M059J (cell line): ENCODE results near the gene C1QTNF4. TPM values are rescaled to one million over a fixed set of nuclear protein-coding genes. Genes with fewer than 3 reads are reported as not detected.
"Not testable (repeated sequence)": the region's sequence is repeated elsewhere in the genome, so short reads cannot be mapped to it uniquely, and the experiment has no call there.

ENCODE experiments used
- DNase-seq: peaks from one replicate; pipeline ENCODE4 v3.0.0-alpha.2; 2012; ENCODE audit warnings: low read depth
- total RNA-seq: library from RNA; depleted of rRNA; stranded (reverse); fragments of >200 nt; shearing (Covaris generic); gene quantifications from 2 replicates; pipeline ENCODE4 v1.2.3, GENCODE V29; 2014; rRNA removed

Gene C1QTNF4
- total RNA-seq: 0.10 TPM in 1 of 2 replicates, not detected in the other

- no peak for DNase-seq
These were observed at the start of gene C1QTNF4 for GRCh38 chr11:47593934-47594855. C1QTNF4 (minus strand) TSS chr11:47594411; CDS start chr11:47590810, 3,601 bp downstream.

- peak; percentile 97 for DNase-seq
These were observed 48.1 kb upstream of the C1QTNF4 start, which contains the start of gene MTCH2 for GRCh38 chr11:47642099-47642855. MTCH2 (minus strand) TSS chr11:47642559; CDS start chr11:47642465, 94 bp downstream.

- peak; percentile 4 for DNase-seq
These were observed 47.4 kb upstream of the C1QTNF4 start for GRCh38 chr11:47641600-47642098.

GRCh38 chr11:47640506-47640905, 46.3 kb upstream of the C1QTNF4 start:
- DNase-seq: not testable (repeated sequence)

GRCh38 chr11:47636331-47636730, 42.1 kb upstream of the C1QTNF4 start:
- DNase-seq: not testable (repeated sequence)

GRCh38 chr11:47631473-47631872, 37.3 kb upstream of the C1QTNF4 start:
- peak; percentile 42 for DNase-seq

- no peak for DNase-seq
These were observed 33.8 kb upstream of the C1QTNF4 start for GRCh38 chr11:47628026-47628425.

GRCh38 chr11:47626234-47626633, 32.0 kb upstream of the C1QTNF4 start:
- DNase-seq: no peak

- no peak for DNase-seq
These were observed 26.7 kb upstream of the C1QTNF4 start for GRCh38 chr11:47620836-47621378.

- DNase-seq: peak; percentile 82
These were observed 23.2 kb upstream of the C1QTNF4 start for GRCh38 chr11:47617417-47617809.

- peak; percentile 68 for DNase-seq
These were observed 22.7 kb upstream of the C1QTNF4 start for GRCh38 chr11:47616726-47617416.

GRCh38 chr11:47615249-47615648, 21.0 kb upstream of the C1QTNF4 start:
- DNase-seq: no peak

GRCh38 chr11:47611348-47611794, 17.2 kb upstream of the C1QTNF4 start:
- DNase-seq: no peak

- no peak for DNase-seq
These were observed 15.5 kb upstream of the C1QTNF4 start for GRCh38 chr11:47609675-47610074.

GRCh38 chr11:47607380-47607779, 13.2 kb upstream of the C1QTNF4 start:
- peak; percentile 55 for DNase-seq

GRCh38 chr11:47606731-47607130, 12.5 kb upstream of the C1QTNF4 start:
- no peak for DNase-seq

GRCh38 chr11:47605921-47606320, 11.7 kb upstream of the C1QTNF4 start:
- DNase-seq: no peak

GRCh38 chr11:47603295-47603694, 9.1 kb upstream of the C1QTNF4 start:
- no peak for DNase-seq

GRCh38 chr11:47599902-47600301, 5.7 kb upstream of the C1QTNF4 start:
- no peak for DNase-seq

GRCh38 chr11:47595967-47596366, 1.8 kb upstream of the C1QTNF4 start:
- DNase-seq: no peak

GRCh38 chr11:47595029-47595428, 818 bp upstream of the C1QTNF4 start:
- DNase-seq: no peak
